Measurements from ENCODE around the gene CA10. TPM values are rescaled to one million over a fixed set of nuclear protein-coding genes. Genes with fewer than 3 reads are reported as not detected.

The CA10 gene
- total RNA-seq, 2 donors from 2014 or later = 0.22 to 0.37 TPM

DNA sequence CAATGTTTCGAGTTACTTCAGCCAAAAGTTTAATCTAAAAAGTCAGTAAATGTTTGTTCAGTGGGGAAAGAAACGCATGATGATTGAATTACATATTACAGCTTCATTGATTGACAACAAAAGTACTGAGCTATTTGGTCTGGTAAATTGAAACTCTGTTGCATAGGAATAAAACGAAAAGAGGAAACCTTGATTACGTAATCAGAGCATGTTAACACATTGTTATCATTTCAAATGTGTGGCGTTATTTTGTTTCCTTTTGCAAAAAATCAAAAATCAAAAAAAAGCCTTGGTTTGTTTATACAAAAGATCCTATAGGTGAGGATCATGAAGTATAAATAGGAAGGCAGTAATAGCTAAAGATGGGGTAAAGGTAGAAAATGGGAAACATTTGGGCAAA lies 19.5 kb upstream of the CA10 start:
- TF ChIP-seq, protein P1, sequence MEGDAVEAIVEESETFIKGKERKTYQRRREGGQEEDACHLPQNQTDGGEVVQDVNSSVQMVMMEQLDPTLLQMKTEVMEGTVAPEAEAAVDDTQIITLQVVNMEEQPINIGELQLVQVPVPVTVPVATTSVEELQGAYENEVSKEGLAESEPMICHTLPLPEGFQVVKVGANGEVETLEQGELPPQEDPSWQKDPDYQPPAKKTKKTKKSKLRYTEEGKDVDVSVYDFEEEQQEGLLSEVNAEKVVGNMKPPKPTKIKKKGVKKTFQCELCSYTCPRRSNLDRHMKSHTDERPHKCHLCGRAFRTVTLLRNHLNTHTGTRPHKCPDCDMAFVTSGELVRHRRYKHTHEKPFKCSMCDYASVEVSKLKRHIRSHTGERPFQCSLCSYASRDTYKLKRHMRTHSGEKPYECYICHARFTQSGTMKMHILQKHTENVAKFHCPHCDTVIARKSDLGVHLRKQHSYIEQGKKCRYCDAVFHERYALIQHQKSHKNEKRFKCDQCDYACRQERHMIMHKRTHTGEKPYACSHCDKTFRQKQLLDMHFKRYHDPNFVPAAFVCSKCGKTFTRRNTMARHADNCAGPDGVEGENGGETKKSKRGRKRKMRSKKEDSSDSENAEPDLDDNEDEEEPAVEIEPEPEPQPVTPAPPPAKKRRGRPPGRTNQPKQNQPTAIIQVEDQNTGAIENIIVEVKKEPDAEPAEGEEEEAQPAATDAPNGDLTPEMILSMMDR (conservative IDR thresholded peaks at IDR 0.05) = no peak
- H3K27ac ChIP-seq (ENCODE audit: low read depth, low read length) = no peak overlapping the region
- H3K4me3 Mint-ChIP-seq = no peak overlapping the region
- H3K9ac ChIP-seq (ENCODE audit: extremely low read depth, low read length, poor library complexity, severe bottlenecking) = no peak overlapping the region
- H3K4me1 ChIP-seq (ENCODE audit: control insufficient read depth, insufficient read depth, low read length) = no peaks in the 10 kb centered on the region
- no peaks in the 10 kb centered on the region for H3K27me3 Mint-ChIP-seq (ENCODE audit: insufficient read depth)
- H3K27me3 ChIP-seq (ENCODE audit: control insufficient read depth, insufficient read depth, low read length, poor library complexity, severe bottlenecking) = no peaks in the 10 kb centered on the region
- H3K9me3 ChIP-seq (ENCODE audit: control insufficient read depth, low read length) = peaks cover 9% of the 10 kb centered on the region
- H3K9me3 Mint-ChIP-seq = no peaks in the 10 kb centered on the region
- H3K36me3 Mint-ChIP-seq (ENCODE audit: low read depth) = no peaks in the 10 kb centered on the region
- no peak overlapping the region for H3K27ac Mint-ChIP-seq
- 67 to 79% methylated on average over 5 of the region's 5 CpGs for WGBS, 2 experiments (ENCODE audit: insufficient coverage in 1 of 2, insufficient read length in 1 of 2)
- peaks cover 30% of the 10 kb centered on the region for H3K4me1 Mint-ChIP-seq
- H3K4me3 ChIP-seq (ENCODE audit: low read length) = no peak overlapping the region
- H3K36me3 ChIP-seq (ENCODE audit: control insufficient read depth, insufficient read depth, low read length) = no peaks in the 10 kb centered on the region
- DNase-seq = no peak

DNA sequence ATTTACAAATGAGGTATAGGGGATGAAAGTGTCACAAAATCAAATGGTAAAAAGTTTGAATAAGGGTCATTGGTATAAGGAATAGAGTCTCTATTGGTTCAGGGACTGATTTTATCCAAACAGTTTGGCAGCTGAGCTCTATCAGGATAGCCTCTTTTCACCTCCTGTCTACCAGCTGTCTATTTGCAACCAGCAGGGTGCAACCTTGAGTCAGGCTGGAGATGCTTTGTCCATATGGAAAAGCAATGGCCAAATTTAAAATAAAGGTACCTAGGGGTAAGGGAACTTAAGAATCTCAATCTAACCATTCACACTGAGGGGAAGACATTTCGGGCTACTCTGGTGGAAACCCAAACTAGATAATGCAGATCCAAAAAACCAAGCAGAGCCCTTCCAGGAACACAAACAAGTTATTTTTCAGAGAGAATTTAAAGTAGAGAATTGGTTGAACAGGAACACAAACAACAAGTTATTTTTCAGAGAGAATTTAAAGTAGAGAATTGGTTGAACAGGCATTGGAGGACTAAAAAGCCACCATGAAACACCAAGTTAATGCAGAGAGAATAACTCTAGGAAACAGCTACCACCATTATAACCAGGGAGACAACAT lies 12.6 kb upstream of the CA10 start:
- H3K9ac ChIP-seq (ENCODE audit: extremely low read depth, low read length, poor library complexity, severe bottlenecking) = no peak overlapping the region
- 63 to 80% methylated on average over 1 of the region's 1 CpG for WGBS, 2 experiments (ENCODE audit: insufficient coverage in 1 of 2, insufficient read length in 1 of 2)
- Mint-ChIP-seq H3K4me3 (no peak overlapping the region), H3K27me3 (ENCODE audit: insufficient read depth) (peaks cover 3% of the 10 kb centered on the region), H3K9me3 (no peaks in the 10 kb centered on the region), H3K27ac (no peak overlapping the region), H3K36me3 (ENCODE audit: low read depth) (no peaks in the 10 kb centered on the region), H3K4me1 (peaks cover 8% of the 10 kb centered on the region)
- H3K27me3 ChIP-seq (ENCODE audit: control insufficient read depth, insufficient read depth, low read length, poor library complexity, severe bottlenecking) = no peaks in the 10 kb centered on the region
- no peak overlapping the region for H3K27ac ChIP-seq (ENCODE audit: low read depth, low read length)
- DNase-seq = peak; percentile 88
- no peaks in the 10 kb centered on the region for H3K4me1 ChIP-seq (ENCODE audit: control insufficient read depth, insufficient read depth, low read length)
- H3K4me3 ChIP-seq (ENCODE audit: low read length) = no peak overlapping the region
- no peaks in the 10 kb centered on the region for H3K36me3 ChIP-seq (ENCODE audit: control insufficient read depth, insufficient read depth, low read length)
- TF ChIP-seq, protein P1 (conservative IDR thresholded peaks at IDR 0.05) = peak; percentile 91
- peaks cover 11% of the 10 kb centered on the region for H3K9me3 ChIP-seq (ENCODE audit: control insufficient read depth, low read length)

DNA sequence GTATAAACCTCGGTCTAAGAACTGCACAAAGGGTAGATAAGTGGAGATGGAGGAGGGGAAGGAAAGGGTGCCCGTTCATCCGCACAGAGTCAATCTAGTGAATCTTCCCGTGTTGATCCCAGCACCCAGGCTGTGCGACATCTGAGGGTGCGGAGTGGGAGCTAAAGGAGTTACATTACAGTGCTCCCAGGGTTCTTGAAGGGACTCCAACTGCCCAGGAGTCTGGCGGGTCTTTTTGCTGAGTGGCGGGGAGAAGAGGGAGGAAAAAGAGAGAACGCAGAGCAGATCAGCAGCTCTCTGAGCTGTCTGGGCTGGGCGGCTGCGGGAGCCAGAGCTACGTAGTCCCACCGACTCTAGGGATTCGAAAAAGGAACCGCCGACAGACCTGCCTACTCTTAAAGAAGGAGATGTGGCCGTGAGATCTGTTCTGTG lies 1.6 kb upstream of the CA10 start:
- H3K4me3 Mint-ChIP-seq = no peak overlapping the region
- no peak for DNase-seq

More for the DNA sequence above, 1.6 kb upstream of the CA10 start:
- H3K36me3 Mint-ChIP-seq (ENCODE audit: low read depth) = no peaks in the 10 kb centered on the region
- peaks cover 76% of the 10 kb centered on the region for H3K27me3 Mint-ChIP-seq (ENCODE audit: insufficient read depth)
- H3K4me1 ChIP-seq (ENCODE audit: control insufficient read depth, insufficient read depth, low read length) = no peaks in the 10 kb centered on the region
- H3K27ac ChIP-seq (ENCODE audit: low read depth, low read length) = no peak overlapping the region
- H3K36me3 ChIP-seq (ENCODE audit: control insufficient read depth, insufficient read depth, low read length) = no peaks in the 10 kb centered on the region
- peaks cover 9% of the 10 kb centered on the region for H3K4me1 Mint-ChIP-seq
- WGBS, 2 experiments (ENCODE audit: insufficient coverage in 1 of 2, insufficient read length in 1 of 2) = 43 to 51% methylated on average over 5 to 17 of the region's 17 CpGs
- H3K9ac ChIP-seq (ENCODE audit: extremely low read depth, low read length, poor library complexity, severe bottlenecking) = no peak overlapping the region
- no peaks in the 10 kb centered on the region for H3K9me3 Mint-ChIP-seq
- peaks cover 16% of the 10 kb centered on the region for H3K9me3 ChIP-seq (ENCODE audit: control insufficient read depth, low read length)
- no peak overlapping the region for H3K27ac Mint-ChIP-seq
- TF ChIP-seq, protein P1 (conservative IDR thresholded peaks at IDR 0.05) = no peak
- H3K4me3 ChIP-seq (ENCODE audit: low read length) = no peak overlapping the region
- H3K27me3 ChIP-seq (ENCODE audit: control insufficient read depth, insufficient read depth, low read length, poor library complexity, severe bottlenecking) = peaks cover 67% of the 10 kb centered on the region
